Smooth muscle cell (in vitro differentiated cells): ENCODE data around the gene YIPF2. TPM values are rescaled to one million over a fixed set of nuclear protein-coding genes. Genes with fewer than 3 reads are reported as not detected.

ENCODE experiments used
- DNase-seq: peaks from one replicate; lab custom pipeline; 2025; ENCODE audit not compliant: unreplicated experiment; lab: John Stamatoyannopoulos, UW
- H2AFZ ChIP-seq: fragments of 200-600 bp; sonication (generic); 2 replicates; pipeline ENCODE4 v1.6.0; 2016; ENCODE audit warnings: antibody characterized with exemption, low read depth, mild to moderate bottlenecking
- H3F3A ChIP-seq: fragments of 200-600 bp; sonication (generic); 2 replicates; pipeline ENCODE4 v1.6.0; 2017; ENCODE audit warnings: antibody characterized with exemption, low read depth
- H3K27ac ChIP-seq: fragments of 200-600 bp; sonication (generic); 2 replicates; pipeline ENCODE4 v1.5.1; 2016; ENCODE audit warnings: low read depth, mild to moderate bottlenecking
- H3K27me3 ChIP-seq: fragments of 200-600 bp; sonication (generic); 2 replicates; pipeline ENCODE4 v1.6.1; 2016; ENCODE audit warnings: low read depth, mild to moderate bottlenecking
- H3K36me3 ChIP-seq: fragments of 200-600 bp; sonication (generic); 2 replicates; pipeline ENCODE4 v1.5.1; 2016; ENCODE audit warnings: low read depth
- H3K4me1 ChIP-seq: fragments of 200-600 bp; sonication (generic); 2 replicates; pipeline ENCODE4 v1.5.1; 2016; ENCODE audit warnings: low read depth
- H3K4me2 ChIP-seq: fragments of 200-600 bp; sonication (generic); 2 replicates; pipeline ENCODE4 v1.6.0; 2016; ENCODE audit warnings: mild to moderate bottlenecking
- H3K4me3 ChIP-seq: fragments of 200-600 bp; sonication (generic); 2 replicates; pipeline ENCODE4 v1.5.1; 2016; ENCODE audit warnings: mild to moderate bottlenecking
- H3K79me2 ChIP-seq: fragments of 200-600 bp; sonication (generic); 2 replicates; pipeline ENCODE4 v1.6.0; 2016; ENCODE audit warnings: low read depth, mild to moderate bottlenecking
- H3K9ac ChIP-seq: fragments of 200-600 bp; sonication (generic); 2 replicates; pipeline ENCODE4 v1.6.0; 2016; ENCODE audit warnings: low read depth
- H3K9me3 ChIP-seq: fragments of 200-600 bp; sonication (generic); replicated peaks from 2 replicates; pipeline ENCODE4 v1.5.1; 2016; ENCODE audit warnings: low read depth
- H4K20me1 ChIP-seq: fragments of 200-600 bp; sonication (generic); 2 replicates; pipeline ENCODE4 v1.6.0; 2016; ENCODE audit warnings: low read depth
- CTCF ChIP-seq: fragments of 200-600 bp; sonication (generic); IDR thresholded peaks from 2 replicates; pipeline ENCODE4 v1.5.1; 2017; ENCODE audit warnings: borderline replicate concordance, mild to moderate bottlenecking, antibody characterized with exemption; ENCODE audit not compliant: insufficient read depth, poor library complexity, severe bottlenecking
- WGBS: methylation state at CpG from one replicate; pipeline ENCODE4 v1.1.7; 2016; ENCODE audit warnings: low lambda C conversion rate; 5-methylcytosine and 5-hydroxymethylcytosine counted together
- polyA plus RNA-seq: library from polyadenylated mRNA; unstranded; fragments of >200 nt; fragmentation: Nextera tagmentation; extraction: Ambion mirVana; gene quantifications from 2 replicates; pipeline ENCODE4 v1.2.1, GENCODE V29; 2016
- total RNA-seq: library from RNA; depleted of rRNA; stranded (reverse); fragments of >200 nt; gene quantifications from 2 replicates; pipeline ENCODE4 v1.2.3, GENCODE V29; 2014

The YIPF2 gene
- total and polyA plus RNA-seq, 2 experiments from 2014 or later: 90.6 to 106 TPM

- no peak overlapping the region for H3K4me3 ChIP-seq
- H3F3A ChIP-seq: no peaks in the 10 kb centered on the region
- no peaks in the 10 kb centered on the region for H3K36me3 ChIP-seq
- H3K79me2 ChIP-seq: peaks cover 13% of the 10 kb centered on the region
- TF ChIP-seq CTCF: no peak
- no peak overlapping the region for H3K4me2 ChIP-seq
- no peak for DNase-seq
- no peaks in the 10 kb centered on the region for H3K27me3 ChIP-seq
- H3K9ac ChIP-seq: no peak overlapping the region
- WGBS: 97% methylated on average over 13 of the region's 13 CpGs
- no peak overlapping the region for H3K27ac ChIP-seq
- H3K9me3 ChIP-seq: no peaks in the 10 kb centered on the region
- peaks cover 3% of the 10 kb centered on the region for H3K4me1 ChIP-seq
- peaks cover 18% of the 10 kb centered on the region for H4K20me1 ChIP-seq
- no peak overlapping the region for H2AFZ ChIP-seq
These were observed 5.8 kb downstream of the YIPF2 start for GRCh38 chr19:10922638-10923014.

- TF ChIP-seq CTCF: no peak
- no peaks in the 10 kb centered on the region for H3K9me3 ChIP-seq
- peaks cover 8% of the 10 kb centered on the region for H3K79me2 ChIP-seq
- H3F3A ChIP-seq: no peaks in the 10 kb centered on the region
- no peaks in the 10 kb centered on the region for H3K36me3 ChIP-seq
- DNase-seq: no peak
- H3K27me3 ChIP-seq: no peaks in the 10 kb centered on the region
- H3K4me3 ChIP-seq: no peak overlapping the region
- H3K9ac ChIP-seq: no peak overlapping the region
- H3K4me1 ChIP-seq: no peaks in the 10 kb centered on the region
- 95% methylated on average over 29 of the region's 33 CpGs for WGBS
- no peak overlapping the region for H2AFZ ChIP-seq
- no peak overlapping the region for H3K4me2 ChIP-seq
- no peak overlapping the region for H3K27ac ChIP-seq
- peaks cover 18% of the 10 kb centered on the region for H4K20me1 ChIP-seq
These were observed 6.4 kb downstream of the YIPF2 start for GRCh38 chr19:10921910-10922637.

- H3K4me1 ChIP-seq: no peaks in the 10 kb centered on the region
- no peak overlapping the region for H3K27ac ChIP-seq
- peaks cover 18% of the 10 kb centered on the region for H4K20me1 ChIP-seq
- no peaks in the 10 kb centered on the region for H3K9me3 ChIP-seq
- WGBS: 94% methylated on average over 40 of the region's 43 CpGs
- no peak overlapping the region for H3K4me2 ChIP-seq
- no peak overlapping the region for H3K4me3 ChIP-seq
- H2AFZ ChIP-seq: no peak overlapping the region
- H3K9ac ChIP-seq: no peak overlapping the region
- no peak for TF ChIP-seq CTCF
- DNase-seq: no peak
- H3K36me3 ChIP-seq: no peaks in the 10 kb centered on the region
- no peaks in the 10 kb centered on the region for H3K27me3 ChIP-seq
- peaks cover under 1% of the 10 kb centered on the region for H3K79me2 ChIP-seq
- no peaks in the 10 kb centered on the region for H3F3A ChIP-seq
These were observed 7.1 kb downstream of the YIPF2 start for GRCh38 chr19:10921199-10921909.

DNA sequence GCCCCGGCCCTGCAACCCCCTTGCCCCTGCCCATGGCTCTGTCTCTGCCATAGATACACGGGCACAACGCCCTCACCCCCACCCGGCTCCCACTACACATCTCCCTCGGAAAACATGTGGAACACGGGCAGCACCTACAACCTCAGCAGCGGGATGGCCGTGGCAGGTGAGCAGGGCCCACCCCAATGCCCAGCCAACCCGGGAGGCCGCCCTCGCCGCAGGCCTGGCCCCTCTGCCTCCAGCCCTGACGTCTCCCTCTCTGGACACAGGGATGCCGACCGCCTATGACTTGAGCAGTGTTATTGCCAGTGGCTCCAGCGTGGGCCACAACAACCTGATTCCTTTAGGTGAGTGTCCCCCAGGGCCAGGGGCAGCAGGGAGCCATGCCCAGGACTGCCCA is 7.7 kb downstream of the YIPF2 start:
- H3K4me1 ChIP-seq: no peaks in the 10 kb centered on the region
- no peak overlapping the region for H3K4me2 ChIP-seq
- no peaks in the 10 kb centered on the region for H3K9me3 ChIP-seq
- 96% methylated on average over 16 of the region's 16 CpGs for WGBS
- no peak for TF ChIP-seq CTCF
- H3K79me2 ChIP-seq: no peaks in the 10 kb centered on the region
- no peak overlapping the region for H3K27ac ChIP-seq
- no peak overlapping the region for H2AFZ ChIP-seq
- no peak overlapping the region for H3K9ac ChIP-seq
- H3K4me3 ChIP-seq: no peak overlapping the region
- H3K27me3 ChIP-seq: no peaks in the 10 kb centered on the region
- H4K20me1 ChIP-seq: peaks cover 18% of the 10 kb centered on the region
- no peaks in the 10 kb centered on the region for H3K36me3 ChIP-seq
- H3F3A ChIP-seq: no peaks in the 10 kb centered on the region
- no peak for DNase-seq
